Left ventricle myocardium superior (tissue), 1 donor: ENCODE results near the gene MYF6. TPM values are rescaled to one million over a fixed set of nuclear protein-coding genes. Genes with fewer than 3 reads are reported as not detected.

Experiments used
- ATAC-seq: fragments of 200-7000 bp; cut with Tn5 transposase; one replicate; pipeline ENCODE4 v1.9.1; 2020; ENCODE audit warnings: mild to moderate bottlenecking, moderate library complexity
- DNase-seq: peaks from one replicate; pipeline ENCODE4 v3.0.0-alpha.2; 2020
- intact Hi-C: fragments of 100-400 bp; cut with micrococcal nuclease; formaldehyde crosslinking; loops from one replicate; pipeline ENCODE4 v1.11.0; 2022
- total RNA-seq: library from RNA; stranded (reverse); fragmentation: NEBNext Ultra II Directional; extraction: Animal tissue kit (Norgen Biotek cat#: 25700); gene quantifications from one replicate; pipeline ENCODE4 v1.2.1, GENCODE V29; 2021
- donor health status: DM: no; HTN: yes; CAD: no; lungs with severe emphysema.

Gene MYF6
- total RNA-seq, 1 donor from 2014 or later: not detected

DNA sequence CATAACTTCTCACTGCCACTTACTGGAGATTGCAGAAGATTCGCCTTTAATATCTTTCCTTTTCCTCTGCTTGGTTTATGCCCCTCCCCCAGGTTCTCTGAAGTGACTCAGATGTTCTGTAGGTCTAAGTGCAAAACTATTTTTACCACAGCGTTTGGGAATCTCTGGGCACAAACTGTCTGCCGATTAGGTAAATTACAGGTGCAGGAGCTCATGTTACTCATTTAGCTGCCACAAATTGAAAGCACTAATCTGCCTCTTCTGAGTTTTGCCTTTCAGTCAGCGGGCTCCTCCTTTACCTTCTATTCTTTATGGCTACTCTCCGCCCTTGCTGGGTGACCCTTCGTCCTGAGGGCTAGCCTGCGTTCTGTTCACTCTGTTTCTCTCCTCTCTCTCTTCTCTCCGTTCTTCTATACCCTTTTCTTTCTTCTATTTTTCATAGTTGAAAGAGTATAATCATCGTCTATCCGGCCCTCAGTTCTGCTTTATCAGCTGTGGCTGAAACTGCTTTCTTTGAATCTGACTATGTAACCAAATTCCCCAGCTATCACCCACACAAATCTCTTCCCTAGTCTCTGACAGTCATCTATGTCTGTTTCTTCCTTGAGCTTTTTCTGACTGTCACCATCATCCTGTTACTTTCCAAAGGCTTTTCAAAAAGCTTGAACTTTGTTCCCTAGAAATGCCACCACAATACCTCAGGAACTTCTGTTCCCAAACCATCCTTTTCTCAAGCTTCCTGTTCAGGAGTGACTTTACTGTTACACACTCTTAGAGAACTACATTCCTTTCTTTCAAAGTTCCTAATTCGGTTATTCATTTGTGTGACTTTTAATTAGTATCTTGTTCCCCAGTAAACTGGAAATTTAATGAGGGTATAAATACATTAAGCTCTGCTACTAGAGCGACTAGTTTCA, 4.3 kb upstream of the MYF6 start:
- intact Hi-C loops: no loop called here
- ATAC-seq: peak; percentile 93
- DNase-seq: no peak

DNA sequence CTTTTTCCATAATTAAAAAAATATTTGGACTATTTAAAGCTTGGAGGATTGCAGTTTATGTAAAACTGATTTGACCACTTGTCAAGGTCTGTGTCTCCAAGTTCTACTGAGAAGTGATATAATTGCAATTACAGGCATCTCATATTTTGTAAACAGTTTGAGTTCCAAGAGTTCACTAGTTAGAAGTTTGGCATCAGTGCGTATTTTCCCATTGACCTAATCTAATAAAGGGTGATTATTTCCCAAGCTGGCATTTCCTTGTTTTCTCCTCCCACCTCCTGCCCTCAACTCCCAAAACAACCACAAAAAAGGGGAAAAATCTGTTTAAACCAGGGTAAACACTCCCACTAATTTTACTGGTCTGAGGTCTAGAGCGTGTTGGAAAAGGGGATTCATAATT, 3.0 kb upstream of the MYF6 start:
- ATAC-seq (no peak), DNase-seq (no peak)
- intact Hi-C loops: no loop called here

DNA sequence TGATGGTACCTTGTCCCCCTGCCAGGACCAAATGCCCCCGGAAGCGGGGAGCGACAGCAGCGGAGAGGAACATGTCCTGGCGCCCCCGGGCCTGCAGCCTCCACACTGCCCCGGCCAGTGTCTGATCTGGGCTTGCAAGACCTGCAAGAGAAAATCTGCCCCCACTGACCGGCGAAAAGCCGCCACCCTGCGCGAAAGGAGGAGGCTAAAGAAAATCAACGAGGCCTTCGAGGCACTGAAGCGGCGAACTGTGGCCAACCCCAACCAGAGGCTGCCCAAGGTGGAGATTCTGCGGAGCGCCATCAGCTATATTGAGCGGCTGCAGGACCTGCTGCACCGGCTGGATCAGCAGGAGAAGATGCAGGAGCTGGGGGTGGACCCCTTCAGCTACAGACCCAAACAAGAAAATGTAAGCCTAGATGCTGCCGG, 410 bp downstream of the MYF6 start:
- intact Hi-C loops: no loop called here
- DNase-seq: no peak
- ATAC-seq: no peak

DNA sequence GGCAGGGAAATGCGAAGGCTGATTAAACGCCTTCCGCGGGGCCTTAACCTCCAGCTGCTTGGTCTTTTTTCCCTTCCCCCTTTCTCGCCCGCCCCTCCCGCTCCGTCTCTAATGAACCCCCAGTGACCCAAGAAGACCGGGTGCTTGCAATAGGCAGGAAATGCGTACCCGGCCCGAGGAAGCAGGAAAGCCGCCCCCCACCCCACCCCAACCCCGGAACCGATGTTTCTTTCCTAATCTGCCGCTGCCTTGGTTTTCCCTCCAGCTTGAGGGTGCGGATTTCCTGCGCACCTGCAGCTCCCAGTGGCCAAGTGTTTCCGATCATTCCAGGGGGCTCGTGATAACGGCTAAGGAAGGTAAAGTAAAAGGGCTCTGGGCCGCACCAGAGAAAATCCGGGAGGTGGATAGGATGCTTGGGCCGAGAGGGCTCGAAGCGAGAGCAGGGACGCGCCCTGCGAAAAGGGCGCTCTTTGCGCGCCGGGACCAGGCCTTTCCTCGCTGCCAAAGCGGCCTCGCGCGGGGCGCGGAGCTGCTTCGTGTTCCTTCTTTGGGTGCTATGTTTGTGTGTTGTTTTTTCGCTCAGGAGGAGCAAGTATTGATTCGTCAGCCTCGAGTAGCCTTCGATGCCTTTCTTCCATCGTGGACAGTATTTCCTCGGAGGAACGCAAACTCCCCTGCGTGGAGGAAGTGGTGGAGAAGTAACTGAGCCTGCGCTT, 983 bp downstream of the MYF6 start:
- ATAC-seq: no peak
- DNase-seq: peak; percentile 23
- intact Hi-C loops: no loop called here

DNA sequence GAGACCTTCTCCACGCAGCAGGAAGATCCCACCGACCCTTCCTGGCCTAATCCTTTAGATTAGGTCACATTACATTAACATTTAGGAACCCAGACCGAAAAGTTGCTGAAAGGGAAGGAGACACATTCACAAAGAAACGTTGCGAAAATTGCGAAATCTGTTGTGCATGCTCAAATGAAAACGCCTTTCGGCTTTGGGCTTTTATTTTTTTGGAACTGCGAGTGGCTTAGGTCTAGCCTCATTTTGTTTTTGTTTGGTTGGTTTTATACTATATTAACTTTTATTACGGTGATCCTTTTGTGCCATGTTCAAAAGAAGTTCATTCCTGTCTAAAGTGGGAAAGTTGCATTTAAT, 1.5 kb downstream of the MYF6 start:
- ATAC-seq (no peak), DNase-seq (no peak)
- intact Hi-C loops: no loop called here

DNA sequence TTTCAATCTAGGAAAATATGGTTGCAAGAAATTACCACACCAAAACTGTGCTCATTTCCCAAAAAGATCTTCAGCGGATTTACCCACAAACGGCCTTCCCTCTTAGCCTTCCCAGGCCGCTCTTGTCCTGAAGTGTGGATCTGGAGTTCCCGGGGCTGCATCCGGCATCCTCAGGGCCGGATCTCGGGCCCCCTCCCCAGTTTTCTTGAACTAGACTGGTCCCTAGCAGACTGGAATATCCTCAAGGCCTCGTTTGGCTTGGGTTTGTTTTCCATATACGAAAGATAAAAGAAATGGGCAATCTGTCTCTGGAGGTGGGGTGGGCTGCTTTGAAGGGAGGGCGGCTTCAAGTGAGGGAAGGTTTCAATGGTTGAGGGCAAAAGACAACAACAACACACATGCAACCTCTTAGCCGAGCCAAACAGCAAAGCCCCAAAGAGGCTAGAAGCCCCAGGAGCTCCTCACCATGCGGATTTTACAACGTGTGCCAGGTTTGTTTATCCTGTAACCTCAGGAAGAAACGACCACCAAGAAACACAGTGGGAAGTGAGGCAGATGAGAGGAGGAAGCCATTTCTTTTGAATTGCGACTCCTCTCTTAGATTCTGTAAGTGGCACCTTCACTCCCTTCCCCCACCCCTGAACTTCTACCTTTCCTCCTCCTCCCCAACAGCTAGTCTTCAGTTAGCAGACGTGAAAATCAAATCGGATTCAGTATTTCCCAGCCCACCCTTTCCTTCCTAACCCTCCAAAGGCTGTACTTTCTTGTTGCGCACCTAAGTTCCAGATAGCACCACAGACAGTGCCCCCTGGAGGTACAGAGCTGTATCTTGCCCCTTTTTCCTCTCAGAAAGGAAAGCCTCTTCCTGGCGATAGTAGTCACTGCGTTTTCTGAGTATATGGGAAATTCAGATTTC, 2.6 kb downstream of the MYF6 start:
- no peak for DNase-seq
- no peak for ATAC-seq
- intact Hi-C loops: no loop called here

DNA sequence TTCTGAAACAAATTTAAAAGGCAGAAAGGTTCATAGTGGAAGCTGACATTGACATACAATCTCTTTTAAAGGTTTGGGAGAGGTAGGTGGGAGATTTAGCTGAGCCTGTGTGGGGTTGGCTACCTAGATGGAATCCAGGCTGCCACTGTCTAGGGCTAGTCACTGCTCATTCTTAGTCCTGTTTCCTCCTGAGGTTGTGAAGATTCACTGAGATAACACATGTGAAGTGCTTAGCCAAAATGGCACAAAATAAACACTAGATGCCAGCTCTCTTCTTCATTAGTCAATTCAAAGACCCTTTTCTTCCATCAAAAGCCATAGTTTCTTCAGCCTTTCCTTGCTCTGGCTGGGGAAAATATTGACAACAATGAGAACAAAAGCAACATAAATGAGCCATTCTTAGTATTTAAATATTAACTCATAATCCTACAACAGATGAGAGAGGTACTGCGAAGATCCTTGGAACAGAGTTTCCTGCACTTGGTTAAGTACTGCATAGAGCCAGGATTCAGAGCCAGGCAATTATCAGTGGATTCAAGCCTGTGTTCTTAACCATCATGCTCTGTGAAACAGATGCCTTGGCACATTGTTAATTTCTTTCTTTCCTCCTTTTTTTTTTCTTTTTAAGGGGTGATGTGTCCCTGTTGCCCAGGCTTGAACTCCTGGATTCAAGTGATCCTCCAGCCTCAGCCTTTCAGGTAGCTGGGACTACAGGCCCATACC, 3.5 kb downstream of the MYF6 start:
- no peak for ATAC-seq
- intact Hi-C loops: no loop called here
- DNase-seq: no peak

DNA sequence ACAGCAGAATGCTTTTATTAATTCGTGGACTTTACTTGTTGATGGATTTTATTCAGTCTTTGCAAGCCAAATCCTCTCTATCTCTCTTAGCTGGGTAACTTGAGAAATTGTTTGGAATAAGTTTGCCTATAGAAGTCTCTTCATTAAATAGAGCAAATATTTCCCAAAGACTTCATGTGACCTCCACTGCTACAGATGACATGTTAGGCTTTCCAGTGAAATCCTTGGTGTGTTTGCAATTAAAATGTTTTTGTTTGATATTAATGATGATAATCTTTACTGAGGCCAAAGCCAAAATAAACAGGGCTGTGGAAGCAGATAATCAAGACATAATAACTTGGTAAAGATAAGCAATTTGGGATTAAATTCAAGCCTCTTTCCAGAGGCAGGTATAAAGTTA, 4.4 kb downstream of the MYF6 start:
- no peak for DNase-seq
- ATAC-seq: no peak
- intact Hi-C loops: no loop called here

DNA sequence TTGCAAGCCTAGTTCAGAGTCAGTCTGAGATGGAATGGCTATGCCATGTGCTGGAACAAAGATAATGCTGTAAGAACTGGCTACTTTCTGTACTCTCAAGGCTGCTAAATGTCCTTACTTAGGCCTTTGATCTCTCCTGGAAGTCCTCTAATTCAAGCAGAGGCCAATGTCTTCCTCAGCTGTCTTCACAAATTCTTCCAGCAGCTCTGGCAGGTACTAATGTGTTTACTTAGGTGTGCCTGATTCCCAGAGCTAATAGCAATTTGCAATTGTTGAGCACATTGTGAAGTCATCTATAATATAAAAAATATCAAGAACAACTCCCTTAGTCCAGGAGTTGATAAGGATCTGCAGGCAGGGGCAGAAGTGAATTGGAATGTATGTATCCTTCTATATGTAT, 5.4 kb downstream of the MYF6 start:
- intact Hi-C loops: no loop called here
- ATAC-seq: no peak
- no peak for DNase-seq

DNA sequence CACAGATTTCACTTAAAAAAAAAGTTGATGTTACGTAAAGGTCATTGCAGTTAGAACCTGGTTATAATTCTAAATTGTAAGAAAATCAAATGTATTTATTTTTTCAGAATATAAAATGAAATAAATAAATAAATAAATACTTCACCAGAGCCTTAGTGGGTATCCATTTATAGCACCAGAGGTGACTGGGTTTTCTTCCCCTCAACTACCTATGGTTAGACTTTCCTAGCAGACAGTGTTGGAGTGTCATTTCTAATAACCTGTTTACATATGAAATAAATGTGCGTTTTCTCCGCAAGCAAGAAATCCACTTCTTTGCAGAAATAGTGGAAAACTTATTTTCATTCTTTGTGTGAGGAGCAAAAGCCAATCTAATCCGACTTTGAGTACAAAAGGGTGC, 6.0 kb downstream of the MYF6 start:
- DNase-seq (no peak), ATAC-seq (no peak)
- intact Hi-C loops: no loop called here

DNA sequence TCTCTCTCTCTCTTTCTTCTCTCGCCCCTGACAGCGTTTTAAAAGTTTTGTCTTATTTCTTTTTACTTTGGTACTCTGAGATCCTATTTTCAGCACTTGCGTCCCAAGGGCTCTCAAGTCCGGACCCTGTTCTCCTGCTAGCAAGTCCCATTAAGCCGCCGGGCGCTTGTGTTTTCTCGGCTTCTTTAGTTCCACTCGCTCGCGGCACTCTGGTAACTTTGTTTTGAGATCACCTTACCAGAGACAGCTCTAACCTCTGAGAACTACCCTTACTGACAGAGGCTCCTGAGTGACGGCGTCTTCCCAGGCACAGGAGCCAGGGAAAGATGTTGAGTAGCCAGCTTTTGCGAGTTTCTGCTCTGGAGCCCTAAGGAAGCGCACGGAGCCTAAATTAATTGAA, 6.6 kb downstream of the MYF6 start:
- peak; percentile 27 for DNase-seq
- intact Hi-C loops: no loop called here
- no peak for ATAC-seq

DNA sequence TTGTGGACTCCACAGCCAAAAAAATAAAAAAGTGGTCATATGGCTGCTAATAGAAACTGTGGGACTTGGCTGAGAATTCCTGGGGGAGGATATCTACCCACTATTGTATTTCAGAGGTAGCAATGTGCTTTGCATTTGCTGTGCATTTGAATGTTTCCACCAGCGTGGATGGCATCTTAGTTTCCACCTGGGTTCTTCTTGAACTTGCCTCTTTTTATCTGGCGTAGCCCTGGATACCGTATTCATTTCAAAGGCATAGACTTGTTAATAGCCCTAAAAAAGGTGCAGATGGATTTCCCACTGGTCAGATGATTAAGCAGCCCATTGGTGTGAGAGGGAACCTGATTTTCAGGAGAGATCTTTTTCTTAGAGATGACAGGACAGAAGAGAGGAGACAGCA, 7.4 kb downstream of the MYF6 start:
- intact Hi-C loops: no loop called here
- ATAC-seq (no peak), DNase-seq (no peak)

DNA sequence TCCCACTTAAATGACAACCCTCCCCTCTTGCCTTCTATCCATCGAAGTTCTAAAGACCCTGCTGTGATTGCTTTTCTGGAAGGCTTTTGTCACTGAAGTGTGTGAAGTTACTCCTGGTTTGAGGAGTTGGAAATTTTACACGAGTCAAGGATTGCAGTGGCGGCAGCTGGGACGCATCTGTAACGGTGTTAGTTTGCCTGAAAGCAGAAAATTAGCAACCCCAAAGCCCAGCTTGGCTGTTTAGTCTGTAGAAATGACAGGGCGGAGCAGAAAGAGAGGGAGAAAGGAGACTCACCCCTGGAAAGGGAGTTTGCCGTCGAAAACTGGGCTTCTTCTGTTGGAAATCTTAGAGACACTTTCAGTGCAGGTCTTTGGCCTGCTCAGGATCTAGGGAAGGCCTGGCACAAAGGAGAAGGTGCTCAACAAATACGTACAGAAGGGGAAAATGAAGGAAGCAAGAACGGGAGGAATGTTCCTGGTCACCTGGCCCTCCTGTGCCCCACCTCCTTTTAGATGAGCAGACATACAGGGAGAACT, 8.3 kb downstream of the MYF6 start:
- intact Hi-C loops: no loop called here
- ATAC-seq (no peak), DNase-seq (no peak)

DNA sequence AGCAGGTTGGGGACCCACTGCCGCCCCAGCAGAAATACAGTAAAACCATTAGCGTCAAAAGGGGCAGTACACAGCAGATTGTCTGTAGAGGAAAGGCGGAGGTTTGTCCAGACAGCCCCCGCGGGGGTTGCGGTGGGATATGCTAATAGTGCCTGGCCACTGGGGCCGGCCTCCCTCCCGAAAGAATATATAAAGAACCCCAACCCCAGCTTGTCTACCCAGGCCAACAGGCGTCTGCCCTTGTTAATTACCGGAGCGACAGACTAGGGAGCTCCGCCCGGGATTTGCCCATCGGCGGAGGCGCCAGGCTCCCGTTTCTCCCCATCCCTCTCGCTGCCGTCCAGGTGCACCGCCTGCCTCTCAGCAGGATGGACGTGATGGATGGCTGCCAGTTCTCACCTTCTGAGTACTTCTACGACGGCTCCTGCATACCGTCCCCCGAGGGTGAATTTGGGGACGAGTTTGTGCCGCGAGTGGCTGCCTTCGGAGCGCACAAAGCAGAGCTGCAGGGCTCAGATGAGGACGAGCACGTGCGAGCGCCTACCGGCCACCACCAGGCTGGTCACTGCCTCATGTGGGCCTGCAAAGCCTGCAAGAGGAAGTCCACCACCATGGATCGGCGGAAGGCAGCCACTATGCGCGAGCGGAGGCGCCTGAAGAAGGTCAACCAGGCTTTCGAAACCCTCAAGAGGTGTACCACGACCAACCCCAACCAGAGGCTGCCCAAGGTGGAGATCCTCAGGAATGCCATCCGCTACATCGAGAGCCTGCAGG, 9.4 kb downstream of the MYF6 start, which contains the start of gene MYF5:
Gene MYF5, plus strand, starts transcription at position 217 of the 774 bp plus-strand sequence. Its CDS starts 152 bp downstream, at position 369.
- no peak for DNase-seq
- intact Hi-C loops: no loop called here
- no peak for ATAC-seq

DNA sequence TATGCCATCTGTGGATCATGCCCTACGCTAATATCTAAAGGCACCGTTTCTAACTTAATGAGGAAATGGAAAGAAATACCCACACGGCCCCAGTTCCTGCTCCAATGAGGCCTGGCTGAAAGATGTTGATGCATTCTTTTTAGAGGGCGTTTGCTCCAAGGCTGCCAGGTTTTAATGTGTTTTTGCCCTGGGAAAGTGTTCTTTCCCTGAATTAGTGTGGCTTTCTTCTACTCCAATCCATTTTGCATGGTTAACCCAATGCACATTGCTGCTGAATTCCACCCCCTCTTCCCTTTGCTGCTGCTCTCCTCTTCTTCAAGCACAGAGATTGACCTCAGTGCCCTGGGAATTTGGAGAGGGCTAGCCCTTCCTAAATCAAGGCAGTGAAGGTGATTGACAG, 10.4 kb downstream of the MYF6 start:
- DNase-seq (no peak), ATAC-seq (no peak)
- intact Hi-C loops: no loop called here

DNA sequence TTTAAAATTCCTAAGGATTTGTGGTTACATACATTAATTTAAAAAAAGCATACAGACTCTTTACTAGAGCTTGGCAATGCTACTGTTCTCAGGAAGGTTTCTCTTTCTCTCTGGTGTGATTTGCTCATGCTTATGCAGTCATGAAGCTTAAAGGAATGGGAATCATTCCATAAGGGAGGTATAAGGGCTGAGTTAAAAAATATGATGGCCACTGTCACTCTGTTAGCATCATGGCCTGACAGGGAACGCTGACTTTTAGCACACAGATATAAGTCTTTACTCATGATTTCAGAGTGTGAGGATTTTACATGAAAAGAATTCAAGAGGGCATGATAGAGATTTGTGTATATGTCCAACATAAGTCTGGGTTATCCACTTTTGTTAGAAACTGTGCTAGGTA, 13.1 kb downstream of the MYF6 start:
- intact Hi-C loops: no loop called here
- DNase-seq (no peak), ATAC-seq (no peak)

DNA sequence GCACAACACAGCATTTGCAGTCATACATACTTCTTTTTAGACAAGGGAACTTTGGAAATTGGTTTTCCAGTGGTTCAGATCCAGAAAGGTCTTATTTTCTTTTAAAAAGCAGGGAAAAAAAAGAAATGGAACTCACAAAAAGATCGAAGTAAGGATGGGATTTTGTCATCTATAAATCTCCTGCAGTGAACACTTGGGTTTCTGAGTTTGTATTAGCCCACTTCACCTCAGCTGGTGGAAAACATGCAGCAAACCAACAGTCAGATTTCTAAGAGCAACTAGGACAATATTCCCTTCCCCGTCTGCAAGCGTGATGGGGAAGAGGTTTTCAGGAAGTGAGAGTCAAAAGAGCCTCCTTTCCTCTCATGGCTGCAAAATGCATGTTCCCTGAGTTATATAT, 13.9 kb downstream of the MYF6 start:
- ATAC-seq (no peak), DNase-seq (no peak)
- intact Hi-C loops: no loop called here
